K562 (cell line): Measurements from ENCODE around the gene MALAT1. TPM values are rescaled to one million over a fixed set of nuclear protein-coding genes. Genes with fewer than 3 reads are reported as not detected.

ENCODE experiments used
- CEBPG ChIP-seq, 3 experiments: fragments of 200-800 bp in 1 of 3; sonication (Bioruptor generic) in 1 of 3; sonication (generic) in 1 of 3; formaldehyde crosslinking in 1 of 3; IDR thresholded peaks in 2 of 3; conservative IDR thresholded peaks in 1 of 3; 2 replicates each; pipeline versions ENCODE4 v1.6.1 to v1.8.0; 2016 to 2022; ENCODE audit warnings: missing compliant biosample characterization in 2 of 3, missing genetic modification characterization in 2 of 3, mild to moderate bottlenecking in 1 of 3, missing genetic modification reagents in 1 of 3
- CHD7 ChIP-seq: fragments of 200-600 bp; sonication (generic); IDR thresholded peaks from one replicate; pipeline ENCODE4 v1.6.1; 2012; ENCODE audit warnings: mild to moderate bottlenecking, low read depth, low read length, inconsistent platforms
- EP400 ChIP-seq: fragments of 450-650 bp; IDR thresholded peaks from 2 replicates; pipeline ENCODE4 v1.6.1; 2017; ENCODE audit warnings: antibody characterized with exemption, mild to moderate bottlenecking, moderate library complexity
- KLF10 ChIP-seq: fragments of 250-450 bp; sonication (Bioruptor Pico); IDR thresholded peaks from 2 replicates; pipeline ENCODE4 v1.6.1; 2021; ENCODE audit warnings: matching md5 sums
- NRF1 ChIP-seq, 2 experiments: fragments of 450-650 bp; IDR thresholded peaks in 1 of 2; conservative IDR thresholded peaks in 1 of 2; 2 replicates each; pipeline ENCODE4 v1.6.1; 2014; ENCODE audit warnings: mild to moderate bottlenecking in 2 of 2
- POLR2B ChIP-seq: fragments of 450-650 bp; IDR thresholded peaks from 2 replicates; pipeline ENCODE4 v1.6.1; 2018; ENCODE audit warnings: low read depth; ENCODE audit not compliant: partially characterized antibody
- RBM15 ChIP-seq: fragments of 200-400 bp; formaldehyde crosslinking; IDR thresholded peaks from 2 replicates; pipeline ENCODE4 v1.6.1; 2018; ENCODE audit warnings: mild to moderate bottlenecking, low read length, moderate library complexity; ENCODE audit not compliant: insufficient read depth
- ZC3H8 ChIP-seq: fragments of 450-650 bp; IDR thresholded peaks from 2 replicates; pipeline ENCODE4 v1.6.1; 2017
- ZNF41 ChIP-seq: fragments of 250-450 bp; sonication (Bioruptor Pico); conservative IDR thresholded peaks from 2 replicates; pipeline ENCODE4 v1.4.0; 2020; ENCODE audit warnings: mild to moderate bottlenecking
- ZNF445 ChIP-seq: fragments of 250-450 bp; sonication (Bioruptor Pico); IDR thresholded peaks from 2 replicates; pipeline ENCODE4 v1.4.0; 2020; ENCODE audit warnings: low read depth, mild to moderate bottlenecking, moderate library complexity
- ZNF764 ChIP-seq: fragments of 250-450 bp; sonication (Bioruptor Pico); IDR thresholded peaks from 2 replicates; pipeline ENCODE4 v1.4.0; 2020; ENCODE audit warnings: low read depth, mild to moderate bottlenecking, moderate library complexity
- ZNF79 ChIP-seq: fragments of 250-450 bp; sonication (Bioruptor Pico); IDR thresholded peaks from 2 replicates; pipeline ENCODE4 v1.4.0; 2020; ENCODE audit warnings: low read depth, mild to moderate bottlenecking, moderate library complexity
- ZZZ3 ChIP-seq: fragments of 450-650 bp; IDR thresholded peaks from 2 replicates; pipeline ENCODE4 v1.6.1; 2016; ENCODE audit warnings: antibody characterized with exemption, mild to moderate bottlenecking, moderate library complexity
- polyA plus RNA-seq, 8 experiments: library from polyadenylated mRNA; depleted of rRNA in 4 of 8; stranded (reverse) in 5 of 8; unstranded in 3 of 8; fragments of >200 nt; fragmentation: Nextera tagmentation in 2 of 8; fragmentation: Illumina TruSeq in 1 of 8; extraction: Ambion mirVana in 2 of 8; extraction: Trizol in 1 of 8; gene quantifications; 2 replicates each; pipeline versions ENCODE4 v1.2.1 to v1.2.3, GENCODE V29; 2011 to 2014; ENCODE audit warnings: inconsistent platforms in 1 of 8, missing spikeins in 1 of 8
- total RNA-seq, 7 experiments: library from RNA; depleted of rRNA in 6 of 7; stranded (reverse); fragments of >200 nt in 6 of 7; fragmentation: Illumina TruSeq in 2 of 7; extraction: Trizol in 2 of 7; gene quantifications; 2 replicates each; pipeline versions ENCODE4 v1.2.1 to v1.2.3, GENCODE V29; 2011 to 2021; ENCODE audit warnings: low replicate concordance in 1 of 7
- TF ChIP-seq, protein P1 (sequence below): fragments of 250-450 bp; sonication (Bioruptor Pico); IDR thresholded peaks from 2 replicates; pipeline ENCODE4 v1.8.0; 2022; ENCODE audit warnings: moderate library complexity, mild to moderate bottlenecking, inconsistent platforms

Gene MALAT1
- total and polyA plus RNA-seq, 9 of the 15 experiments (the other 6 are each of a cell fraction or from before 2014, with no cell fraction given) = 363 to 8,715 (median 2,351) TPM

- TF ChIP-seq ZNF41 (CRISPR knock-in tag) = no peak
- no peak for TF ChIP-seq KLF10 (CRISPR knock-in tag)
- peak; percentile 98 for TF ChIP-seq POLR2B
- no peak for TF ChIP-seq ZC3H8
- TF ChIP-seq ZNF764 (CRISPR knock-in tag) = no peak
- no peak for TF ChIP-seq ZNF445
- peak; percentile 98 for TF ChIP-seq NRF1 (conservative IDR thresholded peaks at IDR 0.05 in 1 of 2, IDR thresholded peaks at IDR 0.05 in 1 of 2)
- TF ChIP-seq RBM15 = no peak
- TF ChIP-seq, protein P1, sequence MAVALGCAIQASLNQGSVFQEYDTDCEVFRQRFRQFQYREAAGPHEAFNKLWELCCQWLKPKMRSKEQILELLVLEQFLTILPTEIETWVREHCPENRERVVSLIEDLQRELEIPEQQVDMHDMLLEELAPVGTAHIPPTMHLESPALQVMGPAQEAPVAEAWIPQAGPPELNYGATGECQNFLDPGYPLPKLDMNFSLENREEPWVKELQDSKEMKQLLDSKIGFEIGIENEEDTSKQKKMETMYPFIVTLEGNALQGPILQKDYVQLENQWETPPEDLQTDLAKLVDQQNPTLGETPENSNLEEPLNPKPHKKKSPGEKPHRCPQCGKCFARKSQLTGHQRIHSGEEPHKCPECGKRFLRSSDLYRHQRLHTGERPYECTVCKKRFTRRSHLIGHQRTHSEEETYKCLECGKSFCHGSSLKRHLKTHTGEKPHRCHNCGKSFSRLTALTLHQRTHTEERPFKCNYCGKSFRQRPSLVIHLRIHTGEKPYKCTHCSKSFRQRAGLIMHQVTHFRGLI = no peak
- no peak for TF ChIP-seq ZZZ3
- TF ChIP-seq ZNF79 (CRISPR knock-in tag) = no peak
- peak; percentile 36; the same call in 1 of the 2 replicates for TF ChIP-seq EP400
- no peak for TF ChIP-seq CEBPG (CRISPR knock-in tag; IDR thresholded peaks at IDR 0.05)
- no peak for TF ChIP-seq CEBPG (tag; conservative IDR thresholded peaks at IDR 0.05 in 1 of 2, IDR thresholded peaks at IDR 0.05 in 1 of 2)
- TF ChIP-seq CHD7 = no peak
Measured at GRCh38 chr11:65454696-65455456, 44.0 kb upstream of the MALAT1 start (continued).
